Colonic mucosa (tissue), 4 donors: Measurements from ENCODE around the gene CELF6. TPM values are rescaled to one million over a fixed set of nuclear protein-coding genes. Genes with fewer than 3 reads are reported as not detected.

ENCODE experiments used
- DNase-seq: peaks from one replicate; pipeline ENCODE4 v3.0.0-alpha.2; 2020
- H3K27ac ChIP-seq: fragments of 200-600 bp; one replicate; pipeline ENCODE4 v1.8.0; 2021
- H3K27me3 ChIP-seq: fragments of 200-600 bp; one replicate; pipeline ENCODE4 v1.8.0; 2021
- H3K36me3 ChIP-seq: fragments of 200-600 bp; one replicate; pipeline ENCODE4 v1.8.0; 2021
- H3K4me1 ChIP-seq: fragments of 200-600 bp; one replicate; pipeline ENCODE4 v1.8.0; 2021; ENCODE audit warnings: mild to moderate bottlenecking
- H3K4me3 ChIP-seq: fragments of 200-600 bp; one replicate; pipeline ENCODE4 v1.8.0; 2021
- H3K9ac ChIP-seq, 2 donors: one replicate each; pipeline ENCODE4 v1.7.0; 2013; ENCODE audit warnings: control low read depth in 2 of 2, low read depth in 2 of 2, low read length in 2 of 2
- H3K9me3 ChIP-seq: fragments of 200-600 bp; one replicate; pipeline ENCODE4 v1.8.0; 2021
- CTCF ChIP-seq: fragments of 200-600 bp; IDR thresholded peaks from one replicate; pipeline ENCODE4 v1.8.0; 2022; ENCODE audit warnings: antibody characterized with exemption, mild to moderate bottlenecking
- intact Hi-C: fragments of 100-400 bp; cut with DNase I; formaldehyde crosslinking; loops from one replicate; pipeline ENCODE4 v1.14.1; 2022
- total RNA-seq, 2 donors: library from RNA; stranded (reverse); fragmentation: NEBNext Ultra II Directional in 1 of 2; extraction: Animal tissue kit (Norgen Biotek cat#: 25700) in 1 of 2; gene quantifications; one replicate each; pipeline ENCODE4 v1.2.1, GENCODE V29; 2021
- donor health status: healthy.
- donor health status: DM: no; HTN: no; CAD: no.
- donor health status: DM: no; HTN: no; CAD: no.

The CELF6 gene
- under 1 TPM; 0.74 to 0.93 TPM for total RNA-seq

- DNase-seq, result peak; percentile 73
- Histone ChIP-seq H3K36me3 (no peaks in the 10 kb centered on the region), H3K4me3 (peak within 1 kb of the TSS; percentile 56), H3K27ac (no peak within 1 kb of the TSS), H3K4me1 (no peaks in the 10 kb centered on the region), H3K27me3 (no peaks in the 10 kb centered on the region), H3K9ac (peak within 1 kb of the TSS in 1 of 2 donors; percentile 34), H3K9me3 (no peaks in the 10 kb centered on the region)
- no peak for TF ChIP-seq CTCF
- intact Hi-C loops, result no loop called here
Observed at GRCh38 chr15:72319985-72320671, at the start of gene CELF6. TSS of gene CELF6 (minus strand) at chr15:72320157. CDS start at chr15:72319874, 283 bp downstream.

- Histone ChIP-seq H3K4me3 (no peak overlapping the region), H3K4me1 (no peaks in the 10 kb centered on the region), H3K27ac (no peak overlapping the region), H3K27me3 (no peaks in the 10 kb centered on the region), H3K9me3 (no peaks in the 10 kb centered on the region), H3K36me3 (no peaks in the 10 kb centered on the region), H3K9ac (no peak overlapping the region)
- intact Hi-C loops, result no loop called here
- no peak for DNase-seq
- TF ChIP-seq CTCF, result no peak
Observed at GRCh38 chr15:72368899-72369298, 48.9 kb upstream of the CELF6 start.

DNA sequence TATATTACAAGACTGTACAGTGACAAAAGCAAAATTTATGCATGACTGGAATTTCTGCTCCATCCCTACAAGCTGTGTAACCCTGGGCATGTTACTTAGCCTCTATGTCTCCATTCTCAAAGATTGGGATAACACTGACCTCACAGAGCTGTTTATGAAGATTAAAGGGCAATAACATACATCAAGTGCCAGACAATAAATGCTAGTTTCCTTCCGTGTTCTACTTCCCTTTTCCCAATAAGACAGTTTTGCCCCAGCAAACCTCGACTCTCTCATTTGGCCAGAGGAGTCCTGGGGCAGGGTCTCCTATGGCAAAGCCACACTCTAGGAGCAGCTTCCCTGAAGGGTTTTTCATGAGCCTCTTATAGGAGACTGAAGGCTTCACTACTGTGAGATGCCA lies 48.4 kb upstream of the CELF6 start:
- Histone ChIP-seq H3K27ac (no peak overlapping the region), H3K36me3 (no peaks in the 10 kb centered on the region), H3K9ac (no peak overlapping the region), H3K4me3 (no peak overlapping the region), H3K4me1 (no peaks in the 10 kb centered on the region), H3K9me3 (no peaks in the 10 kb centered on the region), H3K27me3 (no peaks in the 10 kb centered on the region)
- DNase-seq, result no peak
- intact Hi-C loops, result no loop called here
- TF ChIP-seq CTCF, result no peak

DNA sequence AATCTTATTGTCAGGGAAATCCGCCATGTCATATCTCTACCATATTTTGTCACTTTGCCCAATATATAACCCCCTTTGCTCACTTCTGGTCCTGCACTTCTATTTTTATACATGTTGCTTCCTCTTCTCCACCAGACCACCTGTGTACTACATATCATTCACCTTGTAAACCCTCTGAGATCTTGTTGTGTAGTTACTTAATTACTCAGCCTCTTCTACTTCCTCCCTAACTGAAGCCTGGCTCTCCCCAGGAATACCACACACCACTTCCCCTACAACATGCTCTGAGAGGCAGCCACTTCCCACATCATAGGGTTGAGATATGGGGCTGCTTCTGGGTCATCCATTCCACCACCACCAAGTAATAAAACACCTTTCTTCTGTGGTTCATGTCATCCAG lies 45.9 kb upstream of the CELF6 start:
- DNase-seq, result no peak
- H3K9ac ChIP-seq, result no peak overlapping the region

GRCh38 chr15:72361176-72361575 lies 41.2 kb upstream of the CELF6 start:
- no peak for DNase-seq
- Histone ChIP-seq H3K4me3 (no peak overlapping the region), H3K27me3 (no peaks in the 10 kb centered on the region), H3K36me3 (no peaks in the 10 kb centered on the region), H3K9ac (no peak overlapping the region), H3K4me1 (no peaks in the 10 kb centered on the region), H3K27ac (no peak overlapping the region), H3K9me3 (no peaks in the 10 kb centered on the region)
- no peak for TF ChIP-seq CTCF
- intact Hi-C loops, result no loop called here

More for the DNA sequence above, 45.9 kb upstream of the CELF6 start:
- intact Hi-C loops, result no loop called here
- Histone ChIP-seq H3K36me3 (no peaks in the 10 kb centered on the region), H3K9me3 (no peaks in the 10 kb centered on the region), H3K27me3 (no peaks in the 10 kb centered on the region), H3K4me3 (no peak overlapping the region), H3K4me1 (no peaks in the 10 kb centered on the region), H3K27ac (no peak overlapping the region)
- TF ChIP-seq CTCF, result no peak
